Astrocyte (in vitro differentiated cells and primary cell): ENCODE results near the gene UBE2E2.

Experiments
- CTCF ChIP-seq: IDR thresholded peaks from 2 replicates; pipeline ENCODE4 v1.5.1; 2011; ENCODE audit warnings: low read depth, mild to moderate bottlenecking, inconsistent platforms, low read length, moderate library complexity; ENCODE audit not compliant: insufficient read depth
- EZH2 ChIP-seq: IDR thresholded peaks from 2 replicates; pipeline ENCODE4 v1.6.1; 2012; ENCODE audit warnings: mild to moderate bottlenecking, low read length, inconsistent platforms; ENCODE audit not compliant: insufficient read depth

DNA sequence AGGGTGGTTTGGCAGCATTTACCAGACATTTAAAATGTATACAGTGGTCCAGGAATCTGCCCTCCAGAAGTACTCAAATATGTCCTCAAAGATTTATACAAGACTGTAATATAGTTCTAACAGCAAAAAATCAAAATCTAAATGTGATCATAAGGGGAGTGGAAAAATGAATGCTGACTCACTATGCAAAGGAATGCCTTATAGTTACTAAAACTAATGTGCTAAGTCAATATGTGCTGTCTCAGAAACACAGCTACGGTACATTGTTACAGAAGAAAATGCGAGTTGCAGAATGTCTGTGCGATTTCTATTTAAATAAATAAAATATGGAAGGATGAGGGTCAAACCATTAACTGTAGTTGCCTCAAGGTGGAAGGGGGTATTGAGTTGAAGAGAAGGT is 372.6 kb downstream of the UBE2E2 start:
- TF ChIP-seq CTCF: no peak
- no peak for TF ChIP-seq EZH2
